HCT116 (cell line): ENCODE data around the gene POLR2C. TPM values are rescaled to one million over a fixed set of nuclear protein-coding genes. Genes with fewer than 3 reads are reported as not detected.
A peak's percentile ranks its signal among the peaks of the same experiment; 100 is the strongest.

Experiments
- ATAC-seq: fragments of 200-7000 bp; cut with Tn5 transposase; 2 replicates; pipeline ENCODE4 v1.9.1; 2020; ENCODE audit warnings: mild to moderate bottlenecking, moderate library complexity
- BruUV-seq: library from RNA; stranded (reverse); fragments of 400-500 nt; replicated peaks from 2 replicates; lab custom pipeline; 2021; lab: Mats Ljungman, UMichigan
- CTCF ChIA-PET: fragments of 300-600 bp; sonication (Branson Sonifier 250); formaldehyde crosslinking; loops from one replicate; lab custom pipeline; 2021; ENCODE audit warnings: antibody characterized with exemption; lab: Charles Lee
- POLR2A ChIA-PET: fragments of 300-600, 350-600 bp; sonication (Branson Sonifier 250); formaldehyde crosslinking; loops from one replicate; lab custom pipeline; 2021; ENCODE audit warnings: antibody characterized with exemption; lab: Charles Lee
- RAD21 ChIA-PET, 2 experiments: fragments of 300-600 bp; sonication (Branson Sonifier 250); formaldehyde crosslinking; loops; one replicate each; lab custom pipeline; 2023; ENCODE audit warnings: low total read pairs in 2 of 2; ENCODE audit not compliant: uncharacterized antibody in 2 of 2, unreplicated experiment in 2 of 2, low non-redundant PET in 1 of 2; lab: Charles Lee
- DNase-seq: peaks from one replicate; pipeline ENCODE4 v3.0.0-alpha.2; 2010; ENCODE audit warnings: low read depth, low spot score
- H2AFZ ChIP-seq: fragments of 200-600 bp; shearing (Covaris generic), sonication (generic); 2 replicates; pipeline ENCODE4 v1.6.1; 2017; ENCODE audit warnings: low read depth, mixed run types, mixed read lengths, antibody characterized with exemption, low read length; ENCODE audit not compliant: poor library complexity, severe bottlenecking
- H3K27ac ChIP-seq: 2 replicates; pipeline ENCODE4 v1.5.1; 2012; ENCODE audit warnings: low read depth, low read length
- H3K27me3 ChIP-seq: fragments of 200-600 bp; sonication (generic); 2 replicates; pipeline ENCODE4 v1.6.1; 2016; ENCODE audit warnings: mixed run types, low read length, mixed read lengths; ENCODE audit not compliant: insufficient read depth
- H3K36me3 ChIP-seq, 2 experiments: fragments of 200-500 bp in 1 of 2; fragments of 200-600 bp in 1 of 2; sonication (Bioruptor generic) in 1 of 2; sonication (generic) in 1 of 2; 2 replicates each; pipeline versions ENCODE4 v1.5.1 to v1.6.1; 2014 to 2016; ENCODE audit warnings: low read length in 2 of 2, inconsistent platforms in 1 of 2, mixed read lengths in 1 of 2, mixed run types in 1 of 2; ENCODE audit not compliant: insufficient read depth in 2 of 2, control insufficient read depth in 1 of 2
- H3K4me1 ChIP-seq, 2 experiments: fragments of 200-600 bp in 1 of 2; sonication (generic) in 1 of 2; 2 replicates each; pipeline versions ENCODE4 v1.5.1 to v1.6.1; 2012 to 2017; ENCODE audit warnings: low read length in 2 of 2, inconsistent platforms in 1 of 2, mild to moderate bottlenecking in 1 of 2, mixed read lengths in 1 of 2, mixed run types in 1 of 2, moderate library complexity in 1 of 2; ENCODE audit not compliant: insufficient read depth in 2 of 2, control insufficient read depth in 1 of 2
- H3K4me2 ChIP-seq: fragments of 200-600 bp; sonication (generic); 2 replicates; pipeline ENCODE4 v1.6.1; 2017; ENCODE audit warnings: mixed run types, low read length, mixed read lengths
- H3K4me3 ChIP-seq, 2 experiments: fragments of 200-600 bp in 1 of 2; sonication (generic) in 1 of 2; replicated peaks in 1 of 2; 2 replicates each; pipeline ENCODE4 v1.5.1; 2011 to 2016; ENCODE audit warnings: low read length in 2 of 2, control low read depth in 1 of 2, low read depth in 1 of 2, mild to moderate bottlenecking in 1 of 2, mixed read lengths in 1 of 2, mixed run types in 1 of 2
- H3K79me2 ChIP-seq: fragments of 200-600 bp; sonication (generic); 2 replicates; pipeline ENCODE4 v1.6.1; 2017; ENCODE audit warnings: mild to moderate bottlenecking, mixed run types, low read length, moderate library complexity, mixed read lengths; ENCODE audit not compliant: insufficient read depth
- H3K9ac ChIP-seq: fragments of 200-600 bp; sonication (generic); 2 replicates; pipeline ENCODE4 v1.6.1; 2016; ENCODE audit warnings: low read length, mixed read lengths
- H3K9me2 ChIP-seq: fragments of 200-600 bp; sonication (generic), shearing (Covaris generic); 2 replicates; pipeline ENCODE4 v1.6.1; 2017; ENCODE audit warnings: mixed run types, mild to moderate bottlenecking, moderate library complexity; ENCODE audit not compliant: insufficient read depth
- H3K9me3 ChIP-seq, 2 experiments: fragments of 200-500 bp in 1 of 2; fragments of 200-600 bp in 1 of 2; sonication (Bioruptor generic) in 1 of 2; sonication (generic) in 1 of 2; 2 replicates each; pipeline ENCODE4 v1.6.1; 2014 to 2017; ENCODE audit warnings: low read length in 2 of 2, mixed read lengths in 2 of 2, inconsistent platforms in 1 of 2, low read depth in 1 of 2, mild to moderate bottlenecking in 1 of 2, mixed run types in 1 of 2, moderate library complexity in 1 of 2; ENCODE audit not compliant: control insufficient read depth in 1 of 2, insufficient read depth in 1 of 2
- H4K20me1 ChIP-seq: fragments of 200-600 bp; sonication (generic), shearing (Covaris generic); 2 replicates; pipeline ENCODE4 v1.6.1; 2017; ENCODE audit warnings: mixed run types, mild to moderate bottlenecking, moderate library complexity; ENCODE audit not compliant: insufficient read depth
- ATF3 ChIP-seq: IDR thresholded peaks from 2 replicates; pipeline ENCODE4 v1.6.1; 2012
- CTCF ChIP-seq, 3 experiments: fragments of 200-600 bp in 1 of 3; sonication (generic) in 1 of 3; IDR thresholded peaks in 2 of 3; conservative IDR thresholded peaks in 1 of 3; 2 replicates each; pipeline ENCODE4 v1.5.1; 2012 to 2017; ENCODE audit warnings: low read depth in 2 of 3, low read length in 2 of 3, antibody characterized with exemption in 1 of 3, borderline replicate concordance in 1 of 3, control low read depth in 1 of 3, mild to moderate bottlenecking in 1 of 3, mixed read lengths in 1 of 3, mixed run types in 1 of 3, moderate library complexity in 1 of 3; ENCODE audit not compliant: insufficient read depth in 1 of 3
- EGR1 ChIP-seq: IDR thresholded peaks from 2 replicates; pipeline ENCODE4 v1.6.1; 2012; ENCODE audit warnings: low read depth
- ELF1 ChIP-seq: IDR thresholded peaks from 2 replicates; pipeline ENCODE4 v1.6.1; 2012; ENCODE audit warnings: low read depth, borderline replicate concordance
- EZH2 ChIP-seq: fragments of 200-600 bp; sonication (generic); IDR thresholded peaks from 2 replicates; pipeline ENCODE4 v1.6.1; 2017; ENCODE audit warnings: antibody characterized with exemption, mixed run types
- EZH2phosphoT487 ChIP-seq: fragments of 200-600 bp; IDR thresholded peaks from 2 replicates; pipeline ENCODE4 v1.6.1; 2018; ENCODE audit warnings: antibody characterized with exemption, borderline replicate concordance
- FOSL1 ChIP-seq: IDR thresholded peaks from 2 replicates; pipeline ENCODE4 v1.6.1; 2012; ENCODE audit warnings: low read depth
- JUND ChIP-seq: IDR thresholded peaks from 2 replicates; pipeline ENCODE4 v1.6.1; 2012
- POLR2A ChIP-seq: IDR thresholded peaks from 2 replicates; pipeline ENCODE4 v1.7.0; 2011; ENCODE audit warnings: borderline replicate concordance; ENCODE audit not compliant: insufficient read depth, insufficient read length; ENCODE audit errors: extremely low read depth
- RAD21 ChIP-seq: IDR thresholded peaks from 2 replicates; pipeline ENCODE4 v1.6.1; 2012; ENCODE audit warnings: low read depth, mild to moderate bottlenecking
- SIN3A ChIP-seq: IDR thresholded peaks from 2 replicates; pipeline ENCODE4 v1.6.1; 2012; ENCODE audit warnings: low read depth
- SP1 ChIP-seq: IDR thresholded peaks from 2 replicates; pipeline ENCODE4 v1.6.1; 2012; ENCODE audit warnings: low read depth
- SRF ChIP-seq: IDR thresholded peaks from 2 replicates; pipeline ENCODE4 v1.6.1; 2012; ENCODE audit warnings: low read depth
- YY1 ChIP-seq: IDR thresholded peaks from 2 replicates; pipeline ENCODE4 v1.6.1; 2011; ENCODE audit warnings: low read length, low read depth, moderate library complexity, mild to moderate bottlenecking; ENCODE audit not compliant: insufficient replicate concordance; ENCODE audit errors: extremely low read depth
- ZFX ChIP-seq: fragments of 450-650 bp; IDR thresholded peaks from 2 replicates; pipeline ENCODE4 v1.6.1; 2017
- intact Hi-C: fragments of 100-400 bp; cut with micrococcal nuclease; formaldehyde crosslinking; loops from 2 replicates; pipeline ENCODE4 v1.10.0; 2022
- total RNA-seq: library from RNA; stranded (reverse); gene quantifications from one replicate; pipeline ENCODE4 v1.2.1, GENCODE V29; 2021; ENCODE audit not compliant: unreplicated experiment
- TF ChIP-seq, protein P1 (sequence below): IDR thresholded peaks from 2 replicates; pipeline ENCODE4 v1.6.1; 2011; ENCODE audit warnings: mild to moderate bottlenecking, low read length, moderate library complexity; ENCODE audit not compliant: insufficient replicate concordance; ENCODE audit errors: extremely low read depth
- TF ChIP-seq, protein P2 (sequence below): IDR thresholded peaks from 2 replicates; pipeline ENCODE4 v1.6.1; 2012
- TF ChIP-seq, protein P3 (sequence below): IDR thresholded peaks from 2 replicates; pipeline ENCODE4 v1.6.1; 2012; ENCODE audit warnings: low read depth

POLR2C gene
- total RNA-seq, 1 experiment from 2014 or later = 74.4 TPM

GRCh38 chr16:57509231-57509923 is 46.9 kb downstream of the POLR2C start:
- H3K79me2 ChIP-seq = no peaks in the 10 kb centered on the region
- no peak overlapping the region for H3K4me3 ChIP-seq
- no peak overlapping the region for H3K27ac ChIP-seq
- TF ChIP-seq ATF3 (no peak), ZFX (no peak), POLR2A (no peak), ELF1 (no peak), FOSL1 (no peak), RAD21 (no peak), EZH2phosphoT487 (no peak), YY1 (no peak), SP1 (no peak), JUND (no peak), SIN3A (no peak), EZH2 (no peak), EGR1 (no peak), SRF (no peak), CTCF (IDR thresholded peaks at IDR 0.05 in 2 of 3, conservative IDR thresholded peaks at IDR 0.05 in 1 of 3; ENCODE audit: borderline replicate concordance in 1 of 3, insufficient read depth in 1 of 3, low read depth in 2 of 3, low read length in 2 of 3) (no peak)
- TF ChIP-seq, protein P1, sequence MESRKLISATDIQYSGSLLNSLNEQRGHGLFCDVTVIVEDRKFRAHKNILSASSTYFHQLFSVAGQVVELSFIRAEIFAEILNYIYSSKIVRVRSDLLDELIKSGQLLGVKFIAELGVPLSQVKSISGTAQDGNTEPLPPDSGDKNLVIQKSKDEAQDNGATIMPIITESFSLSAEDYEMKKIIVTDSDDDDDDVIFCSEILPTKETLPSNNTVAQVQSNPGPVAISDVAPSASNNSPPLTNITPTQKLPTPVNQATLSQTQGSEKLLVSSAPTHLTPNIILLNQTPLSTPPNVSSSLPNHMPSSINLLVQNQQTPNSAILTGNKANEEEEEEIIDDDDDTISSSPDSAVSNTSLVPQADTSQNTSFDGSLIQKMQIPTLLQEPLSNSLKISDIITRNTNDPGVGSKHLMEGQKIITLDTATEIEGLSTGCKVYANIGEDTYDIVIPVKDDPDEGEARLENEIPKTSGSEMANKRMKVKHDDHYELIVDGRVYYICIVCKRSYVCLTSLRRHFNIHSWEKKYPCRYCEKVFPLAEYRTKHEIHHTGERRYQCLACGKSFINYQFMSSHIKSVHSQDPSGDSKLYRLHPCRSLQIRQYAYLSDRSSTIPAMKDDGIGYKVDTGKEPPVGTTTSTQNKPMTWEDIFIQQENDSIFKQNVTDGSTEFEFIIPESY = no peak
- TF ChIP-seq, protein P2, sequence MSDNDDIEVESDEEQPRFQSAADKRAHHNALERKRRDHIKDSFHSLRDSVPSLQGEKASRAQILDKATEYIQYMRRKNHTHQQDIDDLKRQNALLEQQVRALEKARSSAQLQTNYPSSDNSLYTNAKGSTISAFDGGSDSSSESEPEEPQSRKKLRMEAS = no peak
- TF ChIP-seq, protein P3, sequence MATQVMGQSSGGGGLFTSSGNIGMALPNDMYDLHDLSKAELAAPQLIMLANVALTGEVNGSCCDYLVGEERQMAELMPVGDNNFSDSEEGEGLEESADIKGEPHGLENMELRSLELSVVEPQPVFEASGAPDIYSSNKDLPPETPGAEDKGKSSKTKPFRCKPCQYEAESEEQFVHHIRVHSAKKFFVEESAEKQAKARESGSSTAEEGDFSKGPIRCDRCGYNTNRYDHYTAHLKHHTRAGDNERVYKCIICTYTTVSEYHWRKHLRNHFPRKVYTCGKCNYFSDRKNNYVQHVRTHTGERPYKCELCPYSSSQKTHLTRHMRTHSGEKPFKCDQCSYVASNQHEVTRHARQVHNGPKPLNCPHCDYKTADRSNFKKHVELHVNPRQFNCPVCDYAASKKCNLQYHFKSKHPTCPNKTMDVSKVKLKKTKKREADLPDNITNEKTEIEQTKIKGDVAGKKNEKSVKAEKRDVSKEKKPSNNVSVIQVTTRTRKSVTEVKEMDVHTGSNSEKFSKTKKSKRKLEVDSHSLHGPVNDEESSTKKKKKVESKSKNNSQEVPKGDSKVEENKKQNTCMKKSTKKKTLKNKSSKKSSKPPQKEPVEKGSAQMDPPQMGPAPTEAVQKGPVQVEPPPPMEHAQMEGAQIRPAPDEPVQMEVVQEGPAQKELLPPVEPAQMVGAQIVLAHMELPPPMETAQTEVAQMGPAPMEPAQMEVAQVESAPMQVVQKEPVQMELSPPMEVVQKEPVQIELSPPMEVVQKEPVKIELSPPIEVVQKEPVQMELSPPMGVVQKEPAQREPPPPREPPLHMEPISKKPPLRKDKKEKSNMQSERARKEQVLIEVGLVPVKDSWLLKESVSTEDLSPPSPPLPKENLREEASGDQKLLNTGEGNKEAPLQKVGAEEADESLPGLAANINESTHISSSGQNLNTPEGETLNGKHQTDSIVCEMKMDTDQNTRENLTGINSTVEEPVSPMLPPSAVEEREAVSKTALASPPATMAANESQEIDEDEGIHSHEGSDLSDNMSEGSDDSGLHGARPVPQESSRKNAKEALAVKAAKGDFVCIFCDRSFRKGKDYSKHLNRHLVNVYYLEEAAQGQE = no peak
- RAD21 ChIA-PET = no interaction called here
- no peaks in the 10 kb centered on the region for H3K27me3 ChIP-seq
- no peaks in the 10 kb centered on the region for H3K36me3 ChIP-seq
- intact Hi-C loops = no loop called here
- H4K20me1 ChIP-seq = no peaks in the 10 kb centered on the region
- no peak overlapping the region for H3K4me2 ChIP-seq
- H2AFZ ChIP-seq = no peak overlapping the region
- POLR2A ChIA-PET = no interaction called here
- no peaks in the 10 kb centered on the region for H3K9me3 ChIP-seq
- H3K9me2 ChIP-seq = no peaks in the 10 kb centered on the region
- no peak overlapping the region for H3K9ac ChIP-seq
- CTCF ChIA-PET = interaction anchor here (1.0 kb wide), 1 partner anchor 11 kb away, joined by 4 read pairs; no protein-coding TSS in a partner anchor
- BruUV-seq = no TSS peak
- H3K4me1 ChIP-seq = no peaks in the 10 kb centered on the region
- peak; percentile 33; the same call in 1 of the 2 replicates for ATAC-seq
- DNase-seq = no peak
